ENCODE results near the gene PGAP2.
"Not testable (repeated sequence)": the region's sequence is repeated elsewhere in the genome, so short reads cannot be mapped to it uniquely, and the experiment has no call there.

Gene PGAP2

GRCh38 chr11:3803726-3804495 lies 4.4 kb upstream of the PGAP2 start:
- DNase-seq (ENCODE audit: low spot score), result peak; percentile 72

GRCh38 chr11:3808861-3809623 lies 682 bp downstream of the PGAP2 start:
- DNase-seq (ENCODE audit: low spot score), result peak; percentile 63

- DNase-seq (ENCODE audit: low spot score), result no peak
Observed at GRCh38 chr11:3809624-3809928, 1.2 kb downstream of the PGAP2 start.

GRCh38 chr11:3810446-3810845 lies 2.1 kb downstream of the PGAP2 start:
- DNase-seq (ENCODE audit: low spot score), result no peak

- DNase-seq (ENCODE audit: low spot score), result peak; percentile 32
Observed at GRCh38 chr11:3810951-3811350, 2.6 kb downstream of the PGAP2 start.

- DNase-seq (ENCODE audit: low spot score), result not testable (repeated sequence)
Observed at GRCh38 chr11:3814832-3815231, 6.5 kb downstream of the PGAP2 start.

GRCh38 chr11:3815845-3816244 lies 7.5 kb downstream of the PGAP2 start:
- DNase-seq (ENCODE audit: low spot score), result no peak

- DNase-seq (ENCODE audit: low spot score), result no peak
Observed at GRCh38 chr11:3816673-3817072, 8.3 kb downstream of the PGAP2 start.

- no peak for DNase-seq (ENCODE audit: low spot score)
Observed at GRCh38 chr11:3817181-3817800, 8.9 kb downstream of the PGAP2 start.

GRCh38 chr11:3820971-3821370 lies 12.6 kb downstream of the PGAP2 start:
- no peak for DNase-seq (ENCODE audit: low spot score)

- DNase-seq (ENCODE audit: low spot score), result no peak
Observed at GRCh38 chr11:3822312-3822711, 14.0 kb downstream of the PGAP2 start.

- peak; percentile 91 for DNase-seq (ENCODE audit: low spot score)
Observed at GRCh38 chr11:3823303-3823702, 14.9 kb downstream of the PGAP2 start.

- DNase-seq (ENCODE audit: low spot score), result no peak
Observed at GRCh38 chr11:3823762-3824506, 15.6 kb downstream of the PGAP2 start.

- DNase-seq (ENCODE audit: low spot score), result peak; percentile 29
Observed at GRCh38 chr11:3824714-3825472, 16.5 kb downstream of the PGAP2 start.

- no peak for DNase-seq (ENCODE audit: low spot score)
Observed at GRCh38 chr11:3825473-3826154, 17.3 kb downstream of the PGAP2 start.

- DNase-seq (ENCODE audit: low spot score), result no peak
Observed at GRCh38 chr11:3826721-3827120, 18.4 kb downstream of the PGAP2 start.

- DNase-seq (ENCODE audit: low spot score), result no peak
Observed at GRCh38 chr11:3827434-3828186, 19.2 kb downstream of the PGAP2 start.

GRCh38 chr11:3830088-3830487 lies 21.7 kb downstream of the PGAP2 start:
- no peak for DNase-seq (ENCODE audit: low spot score)

- no peak for DNase-seq (ENCODE audit: low spot score)
Observed at GRCh38 chr11:3830730-3831129, 22.4 kb downstream of the PGAP2 start.
